ENCODE measurements around the gene ZMIZ1.

DNA sequence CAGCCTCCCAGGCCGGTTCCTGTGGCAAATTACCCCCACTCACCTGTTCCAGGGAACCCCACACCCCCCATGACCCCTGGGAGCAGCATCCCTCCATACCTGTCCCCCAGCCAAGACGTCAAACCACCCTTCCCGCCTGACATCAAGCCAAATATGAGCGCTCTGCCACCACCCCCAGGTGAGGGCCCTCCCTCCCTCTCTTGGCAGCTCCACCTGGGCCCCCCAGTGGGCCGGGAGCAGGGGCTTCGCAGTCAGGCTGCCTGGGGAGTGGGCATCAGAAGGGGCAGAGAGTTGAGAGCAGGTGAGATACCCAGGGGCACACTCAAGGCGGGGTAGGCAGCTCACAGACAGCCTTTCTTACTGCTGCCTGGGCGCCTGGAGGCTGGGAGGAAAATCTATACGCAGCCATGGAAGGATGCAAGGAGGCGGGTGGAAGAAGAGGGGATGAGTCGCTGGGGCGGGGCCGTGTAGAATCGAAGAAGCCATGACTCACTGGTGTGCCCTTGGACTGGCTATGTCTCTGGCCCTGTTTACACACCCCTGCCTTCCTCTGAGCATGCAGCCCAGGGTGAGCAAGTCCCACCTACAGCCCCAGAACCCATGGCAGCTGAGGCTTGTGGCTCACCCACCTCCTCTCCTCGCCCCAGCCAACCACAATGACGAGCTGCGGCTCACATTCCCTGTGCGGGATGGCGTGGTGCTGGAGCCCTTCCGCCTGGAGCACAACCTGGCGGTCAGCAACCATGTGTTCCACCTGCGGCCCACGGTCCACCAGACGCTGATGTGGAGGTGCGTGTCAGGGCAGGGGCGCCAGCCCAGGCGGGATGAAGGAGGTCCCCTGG is 229.9 kb downstream of the ZMIZ1 start:
- no peak for TF ChIP-seq SUZ12 (IDR thresholded peaks at IDR 0.05; ENCODE audit: extremely low read depth, insufficient read depth, insufficient read length)
- TF ChIP-seq YY1 (IDR thresholded peaks at IDR 0.05; ENCODE audit: insufficient read depth, insufficient read length) = no peak
- no peak for TF ChIP-seq ZNF274 (IDR thresholded peaks at IDR 0.05; ENCODE audit: low read depth, low read length)

Data from NT2/D1 (cell line).